ENCODE results near the gene TMEM266.
A peak's percentile ranks its signal among the peaks of the same experiment; 100 is the strongest.

TMEM266 gene

GRCh38 chr15:76239786-76240185 is 180.0 kb downstream of the TMEM266 start:
- H4K5ac ChIP-seq (ENCODE audit: low read length): no peak overlapping the region
- H3K56ac ChIP-seq (ENCODE audit: low read length): no peak overlapping the region
- no peak overlapping the region for H3K9ac ChIP-seq (ENCODE audit: low read length)
- no peak overlapping the region for H2BK120ac ChIP-seq (ENCODE audit: low read depth, low read length)
- H3K79me2 ChIP-seq (ENCODE audit: control insufficient read depth, insufficient read depth, low read length): no peaks in the 10 kb centered on the region
- H2BK5ac ChIP-seq (ENCODE audit: low read length): no peak overlapping the region
- H3K23ac ChIP-seq (ENCODE audit: low read length): no peak overlapping the region
- no peak overlapping the region for H3K4ac ChIP-seq (ENCODE audit: low read depth, low read length)
- H3K18ac ChIP-seq (ENCODE audit: low read length): no peak overlapping the region
- no peak overlapping the region for H3K4me2 ChIP-seq (ENCODE audit: low read length)
- no peaks in the 10 kb centered on the region for H3K27me3 ChIP-seq (ENCODE audit: insufficient read depth, low read length, poor library complexity)
- no peaks in the 10 kb centered on the region for H3K79me1 ChIP-seq (ENCODE audit: low read length)
- no peak overlapping the region for H2BK15ac ChIP-seq (replicated peaks; ENCODE audit: low read depth)
- DNase-seq: no peak
- no CpG with 5 or more reads among the region's 1 CpG for WGBS (ENCODE audit: extremely low coverage, insufficient coverage, low lambda C conversion rate)
- no peaks in the 10 kb centered on the region for H3K36me3 ChIP-seq (ENCODE audit: control insufficient read depth, insufficient read depth, low read length)
- H3K4me1 ChIP-seq (ENCODE audit: control insufficient read depth, low read depth, low read length): no peaks in the 10 kb centered on the region
- H3K4me3 ChIP-seq (ENCODE audit: low read length): no peak overlapping the region
- no peak overlapping the region for H4K8ac ChIP-seq (ENCODE audit: low read depth, low read length)
- no peak overlapping the region for H3K27ac ChIP-seq (ENCODE audit: low read depth, low read length)
- no peak overlapping the region for H2AK5ac ChIP-seq (ENCODE audit: low read length)

GRCh38 chr15:76245072-76245610 is 185.4 kb downstream of the TMEM266 start:
- H3K27me3 ChIP-seq (ENCODE audit: insufficient read depth, low read length, poor library complexity): no peaks in the 10 kb centered on the region
- no peak overlapping the region for H3K4me3 ChIP-seq (ENCODE audit: low read length)
- H3K9ac ChIP-seq (ENCODE audit: low read length): no peak overlapping the region
- H2BK15ac ChIP-seq (replicated peaks; ENCODE audit: low read depth): no peak overlapping the region
- H3K4me2 ChIP-seq (ENCODE audit: low read length): no peak overlapping the region
- no peaks in the 10 kb centered on the region for H3K36me3 ChIP-seq (ENCODE audit: control insufficient read depth, insufficient read depth, low read length)
- H3K4ac ChIP-seq (ENCODE audit: low read depth, low read length): no peak overlapping the region
- no peak overlapping the region for H4K5ac ChIP-seq (ENCODE audit: low read length)
- no peak for DNase-seq
- no peaks in the 10 kb centered on the region for H3K79me2 ChIP-seq (ENCODE audit: control insufficient read depth, insufficient read depth, low read length)
- H2AK5ac ChIP-seq (ENCODE audit: low read length): no peak overlapping the region
- no peaks in the 10 kb centered on the region for H3K79me1 ChIP-seq (ENCODE audit: low read length)
- no CpG with 5 or more reads among the region's 1 CpG for WGBS (ENCODE audit: extremely low coverage, insufficient coverage, low lambda C conversion rate)
- no peak overlapping the region for H4K8ac ChIP-seq (ENCODE audit: low read depth, low read length)
- H3K23ac ChIP-seq (ENCODE audit: low read length): no peak overlapping the region
- no peaks in the 10 kb centered on the region for H3K4me1 ChIP-seq (ENCODE audit: control insufficient read depth, low read depth, low read length)
- no peak overlapping the region for H2BK120ac ChIP-seq (ENCODE audit: low read depth, low read length)
- no peak overlapping the region for H2BK5ac ChIP-seq (ENCODE audit: low read length)
- H3K18ac ChIP-seq (ENCODE audit: low read length): no peak overlapping the region
- H3K27ac ChIP-seq (ENCODE audit: low read depth, low read length): no peak overlapping the region
- no peak overlapping the region for H3K56ac ChIP-seq (ENCODE audit: low read length)

DNA sequence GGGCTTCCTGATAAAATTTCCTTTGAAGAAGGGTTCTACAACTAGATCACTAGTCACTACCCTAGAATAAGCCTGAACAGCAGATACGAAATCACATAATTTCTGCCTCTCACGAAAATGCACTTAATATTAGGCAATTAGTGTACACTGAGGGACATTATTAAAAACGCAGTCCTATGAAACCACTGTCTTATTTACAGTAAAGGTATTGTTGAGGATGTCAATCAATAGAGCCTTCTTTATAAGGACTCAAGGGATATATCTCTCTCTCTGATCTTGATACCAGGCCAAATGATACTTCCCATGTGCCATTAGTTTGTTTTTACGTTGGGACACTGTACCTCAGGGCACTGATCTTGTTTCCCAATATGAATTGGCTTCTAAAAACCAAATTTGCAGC is 191.9 kb downstream of the TMEM266 start:
- Histone ChIP-seq H2BK120ac (ENCODE audit: low read depth, low read length) (no peak overlapping the region), H3K27me3 (ENCODE audit: insufficient read depth, low read length, poor library complexity) (no peaks in the 10 kb centered on the region), H3K79me1 (ENCODE audit: low read length) (no peaks in the 10 kb centered on the region), H4K8ac (ENCODE audit: low read depth, low read length) (no peak overlapping the region), H3K56ac (ENCODE audit: low read length) (no peak overlapping the region), H3K4me1 (ENCODE audit: control insufficient read depth, low read depth, low read length) (peaks cover 7% of the 10 kb centered on the region), H3K36me3 (ENCODE audit: control insufficient read depth, insufficient read depth, low read length) (no peaks in the 10 kb centered on the region), H3K79me2 (ENCODE audit: control insufficient read depth, insufficient read depth, low read length) (no peaks in the 10 kb centered on the region), H3K4me2 (ENCODE audit: low read length) (no peak overlapping the region), H3K27ac (ENCODE audit: low read depth, low read length) (no peak overlapping the region), H2BK15ac (replicated peaks; ENCODE audit: low read depth) (no peak overlapping the region), H3K4ac (ENCODE audit: low read depth, low read length) (no peak overlapping the region), H2BK5ac (ENCODE audit: low read length) (no peak overlapping the region), H3K23ac (ENCODE audit: low read length) (no peak overlapping the region), H3K18ac (ENCODE audit: low read length) (no peak overlapping the region), H4K5ac (ENCODE audit: low read length) (no peak overlapping the region), H3K9ac (ENCODE audit: low read length) (no peak overlapping the region), H2AK5ac (ENCODE audit: low read length) (no peak overlapping the region), H3K4me3 (ENCODE audit: low read length) (no peak overlapping the region)
- DNase-seq: no peak
- no CpG with 5 or more reads among the region's 4 CpGs for WGBS (ENCODE audit: extremely low coverage, insufficient coverage, low lambda C conversion rate)

DNA sequence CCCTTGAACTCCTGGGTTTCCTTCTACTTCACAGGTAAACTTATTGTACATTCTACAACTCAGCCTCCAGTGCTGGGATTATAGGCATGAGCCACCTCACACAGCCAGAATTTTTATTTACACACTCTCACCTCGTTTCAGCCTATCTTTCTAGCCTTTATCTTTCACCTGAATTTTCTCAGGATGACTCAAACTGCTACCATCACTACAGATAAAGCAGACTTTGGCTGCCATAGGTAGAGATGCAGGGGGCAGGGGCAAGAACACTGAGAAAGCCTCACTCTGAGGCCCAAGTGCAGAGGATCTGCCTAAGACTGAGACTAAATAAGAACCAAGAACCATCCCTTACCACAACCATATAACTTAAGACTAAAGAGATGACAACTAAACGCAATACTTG is 192.5 kb downstream of the TMEM266 start:
- WGBS (ENCODE audit: extremely low coverage, insufficient coverage, low lambda C conversion rate): no CpG with 5 or more reads among the region's 2 CpGs
- no peak overlapping the region for H2BK5ac ChIP-seq (ENCODE audit: low read length)
- no peak overlapping the region for H3K23ac ChIP-seq (ENCODE audit: low read length)
- H3K27me3 ChIP-seq (ENCODE audit: insufficient read depth, low read length, poor library complexity): no peaks in the 10 kb centered on the region
- H3K79me2 ChIP-seq (ENCODE audit: control insufficient read depth, insufficient read depth, low read length): no peaks in the 10 kb centered on the region
- no peak overlapping the region for H2AK5ac ChIP-seq (ENCODE audit: low read length)
- H3K9ac ChIP-seq (ENCODE audit: low read length): no peak overlapping the region
- no peak overlapping the region for H3K4me2 ChIP-seq (ENCODE audit: low read length)
- no peak overlapping the region for H3K18ac ChIP-seq (ENCODE audit: low read length)
- no peak overlapping the region for H3K56ac ChIP-seq (ENCODE audit: low read length)
- no peak overlapping the region for H3K27ac ChIP-seq (ENCODE audit: low read depth, low read length)
- no peak overlapping the region for H3K4ac ChIP-seq (ENCODE audit: low read depth, low read length)
- H4K8ac ChIP-seq (ENCODE audit: low read depth, low read length): no peak overlapping the region
- H3K79me1 ChIP-seq (ENCODE audit: low read length): no peaks in the 10 kb centered on the region
- H2BK120ac ChIP-seq (ENCODE audit: low read depth, low read length): no peak overlapping the region
- H3K36me3 ChIP-seq (ENCODE audit: control insufficient read depth, insufficient read depth, low read length): no peaks in the 10 kb centered on the region
- DNase-seq: peak; percentile 53
- no peak overlapping the region for H3K4me3 ChIP-seq (ENCODE audit: low read length)
- no peak overlapping the region for H2BK15ac ChIP-seq (replicated peaks; ENCODE audit: low read depth)
- H4K5ac ChIP-seq (ENCODE audit: low read length): no peak overlapping the region
- peaks cover 7% of the 10 kb centered on the region for H3K4me1 ChIP-seq (ENCODE audit: control insufficient read depth, low read depth, low read length)

- no peak overlapping the region for H3K18ac ChIP-seq (ENCODE audit: low read length)
- H3K56ac ChIP-seq (ENCODE audit: low read length): no peak overlapping the region
- H3K27ac ChIP-seq (ENCODE audit: low read depth, low read length): no peak overlapping the region
- H3K79me2 ChIP-seq (ENCODE audit: control insufficient read depth, insufficient read depth, low read length): no peaks in the 10 kb centered on the region
- H3K36me3 ChIP-seq (ENCODE audit: control insufficient read depth, insufficient read depth, low read length): no peaks in the 10 kb centered on the region
- no peak overlapping the region for H3K4ac ChIP-seq (ENCODE audit: low read depth, low read length)
- H3K4me2 ChIP-seq (ENCODE audit: low read length): no peak overlapping the region
- no peak overlapping the region for H2BK15ac ChIP-seq (replicated peaks; ENCODE audit: low read depth)
- H3K9ac ChIP-seq (ENCODE audit: low read length): no peak overlapping the region
- no peak overlapping the region for H3K4me3 ChIP-seq (ENCODE audit: low read length)
- no CpG with 5 or more reads among the region's 3 CpGs for WGBS (ENCODE audit: extremely low coverage, insufficient coverage, low lambda C conversion rate)
- no peak overlapping the region for H2BK120ac ChIP-seq (ENCODE audit: low read depth, low read length)
- peak; percentile 95 for DNase-seq
- no peak overlapping the region for H2BK5ac ChIP-seq (ENCODE audit: low read length)
- no peaks in the 10 kb centered on the region for H3K79me1 ChIP-seq (ENCODE audit: low read length)
- H3K27me3 ChIP-seq (ENCODE audit: insufficient read depth, low read length, poor library complexity): no peaks in the 10 kb centered on the region
- H3K4me1 ChIP-seq (ENCODE audit: control insufficient read depth, low read depth, low read length): peaks cover 7% of the 10 kb centered on the region
- H2AK5ac ChIP-seq (ENCODE audit: low read length): no peak overlapping the region
- H4K5ac ChIP-seq (ENCODE audit: low read length): no peak overlapping the region
- no peak overlapping the region for H3K23ac ChIP-seq (ENCODE audit: low read length)
- H4K8ac ChIP-seq (ENCODE audit: low read depth, low read length): no peak overlapping the region
Measured at GRCh38 chr15:76253691-76254473, 194.1 kb downstream of the TMEM266 start.

All from mesendoderm (in vitro differentiated cells).